ENCODE results near the gene NPBWR2. TPM values are rescaled to one million over a fixed set of nuclear protein-coding genes. Genes with fewer than 3 reads are reported as not detected.
A peak's percentile ranks its signal among the peaks of the same experiment; 100 is the strongest.

The NPBWR2 gene
- total RNA-seq, 1 donor from 2014 or later, result not detected

DNA sequence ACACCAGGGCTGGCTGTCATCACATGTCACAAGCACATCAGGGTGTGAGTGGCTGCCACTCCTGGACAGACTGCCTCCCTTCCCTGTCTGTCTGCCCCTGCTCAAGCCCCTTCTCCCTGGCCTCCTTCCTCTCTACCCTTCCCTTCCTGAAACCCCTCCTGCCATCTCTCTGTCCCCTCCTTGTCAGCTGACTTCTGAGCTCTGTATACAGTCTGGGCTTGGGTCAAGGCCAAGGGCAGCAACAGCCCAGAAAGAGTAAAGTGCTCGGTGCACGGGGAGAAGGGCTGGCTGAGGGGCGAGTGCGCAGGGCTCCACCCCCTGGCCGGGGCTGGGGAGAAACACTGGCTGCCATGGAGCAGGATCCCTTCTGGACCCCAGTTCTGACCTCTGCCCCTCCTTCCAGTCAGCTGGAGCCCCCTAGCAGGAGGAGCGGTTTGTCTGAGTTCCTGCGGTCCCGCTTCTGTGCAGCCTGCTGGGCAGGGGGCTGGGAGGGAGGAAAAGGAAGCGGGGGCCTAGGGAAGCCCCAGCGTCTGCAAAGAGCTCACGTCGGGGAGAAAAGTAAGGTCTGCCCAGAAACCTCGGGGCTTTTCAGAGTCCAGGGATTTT lies 25.1 kb downstream of the NPBWR2 start:
- H3K9me3 Mint-ChIP-seq (ENCODE audit: low read depth), result no peaks in the 10 kb centered on the region
- H3K36me3 Mint-ChIP-seq (ENCODE audit: insufficient read depth), result no peaks in the 10 kb centered on the region
- no peak overlapping the region for H3K27ac Mint-ChIP-seq
- TF ChIP-seq, protein P1, sequence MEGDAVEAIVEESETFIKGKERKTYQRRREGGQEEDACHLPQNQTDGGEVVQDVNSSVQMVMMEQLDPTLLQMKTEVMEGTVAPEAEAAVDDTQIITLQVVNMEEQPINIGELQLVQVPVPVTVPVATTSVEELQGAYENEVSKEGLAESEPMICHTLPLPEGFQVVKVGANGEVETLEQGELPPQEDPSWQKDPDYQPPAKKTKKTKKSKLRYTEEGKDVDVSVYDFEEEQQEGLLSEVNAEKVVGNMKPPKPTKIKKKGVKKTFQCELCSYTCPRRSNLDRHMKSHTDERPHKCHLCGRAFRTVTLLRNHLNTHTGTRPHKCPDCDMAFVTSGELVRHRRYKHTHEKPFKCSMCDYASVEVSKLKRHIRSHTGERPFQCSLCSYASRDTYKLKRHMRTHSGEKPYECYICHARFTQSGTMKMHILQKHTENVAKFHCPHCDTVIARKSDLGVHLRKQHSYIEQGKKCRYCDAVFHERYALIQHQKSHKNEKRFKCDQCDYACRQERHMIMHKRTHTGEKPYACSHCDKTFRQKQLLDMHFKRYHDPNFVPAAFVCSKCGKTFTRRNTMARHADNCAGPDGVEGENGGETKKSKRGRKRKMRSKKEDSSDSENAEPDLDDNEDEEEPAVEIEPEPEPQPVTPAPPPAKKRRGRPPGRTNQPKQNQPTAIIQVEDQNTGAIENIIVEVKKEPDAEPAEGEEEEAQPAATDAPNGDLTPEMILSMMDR (IDR thresholded peaks at IDR 0.05; ENCODE audit: unreplicated experiment), result no peak
- peaks cover 51% of the 10 kb centered on the region for H3K27me3 Mint-ChIP-seq
- DNase-seq (ENCODE audit: low spot score, unreplicated experiment), result no peak
- peaks cover 8% of the 10 kb centered on the region for H3K4me1 Mint-ChIP-seq (ENCODE audit: low read depth)
- H3K4me3 Mint-ChIP-seq (ENCODE audit: low read depth), result peak overlapping the region; percentile 52

DNA sequence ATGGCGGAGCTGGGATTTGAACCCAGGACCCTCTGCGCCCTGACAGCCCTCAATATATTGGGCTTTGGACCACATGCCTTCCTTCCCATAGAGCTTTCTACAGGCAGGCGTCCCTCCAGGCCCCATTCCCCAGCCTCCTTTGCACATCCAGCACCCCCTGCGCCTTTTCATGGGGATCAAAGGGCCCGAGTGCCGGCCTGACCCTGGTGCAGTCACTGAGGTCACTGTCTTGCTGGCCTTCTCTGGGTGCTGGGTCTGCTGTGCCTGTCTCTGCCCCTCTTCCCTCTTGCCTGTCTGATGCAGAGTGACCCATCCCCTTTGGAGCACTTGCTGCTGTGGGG lies 25.8 kb downstream of the NPBWR2 start:
- no peaks in the 10 kb centered on the region for H3K36me3 Mint-ChIP-seq (ENCODE audit: insufficient read depth)
- TF ChIP-seq, protein P1 (IDR thresholded peaks at IDR 0.05; ENCODE audit: unreplicated experiment), result no peak
- DNase-seq (ENCODE audit: low spot score, unreplicated experiment), result no peak
- no peak overlapping the region for H3K27ac Mint-ChIP-seq
- H3K27me3 Mint-ChIP-seq, result peaks cover 49% of the 10 kb centered on the region
- H3K4me1 Mint-ChIP-seq (ENCODE audit: low read depth), result peaks cover 8% of the 10 kb centered on the region
- no peaks in the 10 kb centered on the region for H3K9me3 Mint-ChIP-seq (ENCODE audit: low read depth)
- peak overlapping the region; percentile 52 for H3K4me3 Mint-ChIP-seq (ENCODE audit: low read depth)

DNA sequence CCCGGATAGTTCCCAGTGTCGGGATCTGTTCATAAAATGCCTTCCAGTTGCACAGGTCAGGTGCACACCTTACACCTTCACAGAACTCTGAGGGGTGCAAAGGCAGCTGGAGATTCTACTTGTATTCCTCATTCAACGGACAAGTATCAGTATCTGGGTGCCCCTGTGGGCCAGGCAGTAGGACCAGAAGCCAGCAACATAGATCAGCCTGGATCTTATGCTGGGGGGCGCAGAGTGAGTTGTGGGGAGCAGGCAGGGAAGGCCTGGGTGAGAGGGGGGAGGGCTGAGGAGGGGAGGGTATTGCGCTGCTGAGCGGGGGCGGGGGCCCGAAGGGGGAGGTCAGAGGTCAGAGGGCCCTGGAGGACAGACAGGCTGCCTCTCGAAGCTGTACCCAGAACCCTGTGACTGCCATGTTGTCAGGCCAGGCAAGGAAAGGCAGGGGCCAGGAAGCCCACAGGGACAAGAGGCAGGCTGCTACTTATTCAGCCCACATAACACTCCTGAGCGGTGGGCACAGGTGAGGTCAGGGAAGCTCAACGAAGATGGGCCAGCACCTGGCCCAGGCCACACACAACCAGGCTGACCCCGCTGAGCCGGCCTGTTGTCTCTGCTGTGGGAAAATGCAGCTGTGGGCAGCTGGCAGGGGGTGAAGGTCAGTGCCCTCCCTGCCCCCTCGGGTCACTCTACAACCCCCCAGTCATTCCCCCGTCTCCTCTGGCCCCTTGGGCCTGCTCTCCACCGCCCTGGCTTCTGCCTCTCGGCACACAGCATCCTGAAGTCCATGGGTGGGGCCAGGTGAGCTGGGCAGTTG lies 26.3 kb downstream of the NPBWR2 start:
- Mint-ChIP-seq H3K27ac (no peak overlapping the region), H3K27me3 (peaks cover 43% of the 10 kb centered on the region), H3K9me3 (ENCODE audit: low read depth) (no peaks in the 10 kb centered on the region), H3K36me3 (ENCODE audit: insufficient read depth) (no peaks in the 10 kb centered on the region), H3K4me1 (ENCODE audit: low read depth) (peaks cover 8% of the 10 kb centered on the region), H3K4me3 (ENCODE audit: low read depth) (peak overlapping the region; percentile 75)
- TF ChIP-seq, protein P1 (IDR thresholded peaks at IDR 0.05; ENCODE audit: unreplicated experiment), result no peak
- DNase-seq (ENCODE audit: low spot score, unreplicated experiment), result no peak

DNA sequence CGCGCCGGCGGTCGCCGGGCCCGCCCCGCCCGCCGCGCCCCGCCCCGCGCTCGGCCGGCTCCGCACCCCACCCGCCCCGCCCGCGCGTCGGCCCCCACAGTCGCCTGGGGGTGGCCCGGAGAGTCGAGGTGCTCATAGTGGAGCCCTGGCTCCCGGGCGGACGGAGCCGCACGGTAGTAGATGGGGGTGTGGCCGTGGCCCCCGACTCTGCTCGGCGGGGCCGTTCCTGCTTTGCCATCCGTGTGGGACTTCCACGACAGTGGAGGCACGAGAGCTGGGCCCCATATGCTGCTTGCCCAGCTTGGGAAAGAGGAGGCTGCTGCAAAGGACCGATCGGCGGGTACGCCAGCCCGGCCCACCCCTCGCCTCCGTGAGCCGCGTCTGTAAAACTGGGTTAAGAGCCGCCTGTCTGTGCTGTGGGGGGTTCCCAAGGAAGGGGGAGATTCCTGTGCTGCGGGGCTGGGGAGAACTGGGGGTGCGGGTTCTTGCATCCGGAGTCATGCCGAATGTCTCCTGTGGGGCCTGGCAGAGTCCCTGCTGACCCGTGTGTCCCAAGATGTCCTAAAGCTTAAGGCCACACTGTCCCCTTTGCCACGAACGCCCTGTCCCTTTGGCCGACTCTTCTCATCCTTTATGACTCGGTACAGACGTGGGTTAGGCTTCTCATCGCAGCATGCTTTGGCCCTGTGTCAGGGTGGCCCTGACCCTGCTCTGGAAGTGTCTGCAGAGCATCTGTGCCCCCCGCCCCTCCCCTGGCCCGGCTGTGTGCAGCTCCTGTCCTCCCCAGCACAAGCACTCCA lies 27.2 kb downstream of the NPBWR2 start, which contains the start of gene OPRL1:
OPRL1 (plus strand) TSS at position 70 of the 800 bp plus-strand sequence. CDS start 12,639 bp downstream, outside the sequence.
- Mint-ChIP-seq H3K4me1 (ENCODE audit: low read depth) (peaks cover 8% of the 10 kb centered on the region), H3K9me3 (ENCODE audit: low read depth) (no peaks in the 10 kb centered on the region), H3K27ac (peak within 1 kb of the TSS; percentile 41), H3K36me3 (ENCODE audit: insufficient read depth) (no peaks in the 10 kb centered on the region), H3K27me3 (peaks cover 35% of the 10 kb centered on the region), H3K4me3 (ENCODE audit: low read depth) (peak within 1 kb of the TSS; percentile 75)
- TF ChIP-seq, protein P1 (IDR thresholded peaks at IDR 0.05; ENCODE audit: unreplicated experiment), result no peak
- no peak for DNase-seq (ENCODE audit: low spot score, unreplicated experiment)

All from progenitor cell of endocrine pancreas (in vitro differentiated cells).